IPS-NIHi7 (cell line): ENCODE results near the gene MLIP.

Source experiments
- DNase-seq: peaks from one replicate; pipeline ENCODE4 v3.0.0; 2012; ENCODE audit warnings: mixed read lengths; ENCODE audit errors: extremely low spot score

MLIP gene

DNA sequence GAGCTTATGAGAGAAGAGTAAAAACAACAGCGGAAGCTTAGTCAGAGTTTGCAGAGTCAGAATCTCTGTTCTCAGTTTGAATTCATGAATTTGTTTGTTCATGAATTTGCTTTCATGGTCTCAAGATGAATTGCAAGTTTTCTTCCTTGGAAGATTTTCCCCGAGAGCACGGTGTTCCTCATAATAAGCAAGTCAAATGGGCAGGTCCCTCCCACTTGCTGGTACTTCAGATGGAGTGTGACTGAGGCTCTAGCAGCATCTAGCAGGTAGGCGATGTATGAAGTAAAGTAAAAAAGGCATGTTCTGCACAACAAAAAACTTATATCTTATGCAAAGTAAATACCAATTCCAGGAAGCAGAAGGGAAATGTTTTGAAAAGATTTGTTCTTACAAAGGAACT is 15.5 kb upstream of the MLIP start:
- DNase-seq: no peak

DNA sequence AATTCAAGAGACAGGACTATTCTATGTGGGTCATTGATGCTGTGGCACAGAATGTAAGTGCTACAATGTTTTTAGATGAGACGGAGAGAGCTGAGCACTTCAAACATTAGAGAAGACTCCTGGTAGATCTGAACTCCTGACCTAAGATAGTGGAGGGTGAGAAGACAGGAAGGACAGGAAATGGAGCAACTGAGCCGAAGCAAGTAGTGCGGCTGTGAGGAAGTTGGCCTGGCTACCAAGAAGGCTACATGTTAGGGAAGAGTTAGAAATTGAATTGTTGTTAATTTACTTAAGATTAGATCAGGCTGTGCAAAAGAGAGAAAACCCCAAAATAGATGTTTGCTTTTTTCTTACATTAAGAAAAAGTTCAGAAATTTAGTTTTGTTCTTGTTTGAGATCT is 14.4 kb upstream of the MLIP start:
- no peak for DNase-seq

DNA sequence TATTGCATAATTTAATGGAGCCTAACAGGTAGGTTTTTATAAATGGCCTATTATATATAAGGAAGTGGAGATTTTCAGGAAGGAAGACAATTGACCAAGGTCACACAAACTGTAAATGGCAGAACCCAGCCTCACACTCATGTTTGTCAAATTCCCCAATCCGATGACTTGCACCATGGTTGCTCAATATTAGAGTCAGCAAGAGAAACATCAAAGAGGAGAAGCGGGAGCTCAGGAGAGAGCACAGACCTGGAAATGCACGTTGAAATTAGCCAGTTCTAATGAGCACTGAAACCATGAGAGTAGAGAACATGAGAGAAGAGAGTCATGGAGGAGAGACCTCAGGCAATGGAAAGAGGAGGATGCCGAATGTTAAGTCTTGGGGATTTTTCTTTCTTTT is 13.5 kb upstream of the MLIP start:
- DNase-seq: no peak

GRCh38 chr6:54098450-54099044 is 12.7 kb upstream of the MLIP start:
- no peak for DNase-seq

DNA sequence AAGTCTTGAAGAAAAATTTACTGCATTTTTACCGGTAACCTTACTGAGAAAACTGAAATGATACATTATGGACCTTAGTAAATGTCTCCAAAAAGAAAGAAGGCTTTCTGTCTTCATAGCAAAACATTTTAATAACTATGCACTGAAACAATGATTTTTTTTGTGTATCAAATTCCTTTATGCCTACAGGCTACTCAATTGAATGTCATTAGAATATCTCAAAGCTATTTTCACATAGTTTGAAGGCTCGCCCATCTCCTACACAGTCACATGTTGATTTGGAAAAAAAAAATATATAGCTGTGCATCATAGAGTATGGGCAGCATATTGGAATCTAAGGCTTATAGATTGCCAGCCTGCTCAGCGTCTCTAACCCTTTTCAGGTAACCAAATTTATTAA is 12.0 kb upstream of the MLIP start:
- no peak for DNase-seq

- DNase-seq: no peak
Measured at GRCh38 chr6:54100411-54101006, 10.7 kb upstream of the MLIP start.

DNA sequence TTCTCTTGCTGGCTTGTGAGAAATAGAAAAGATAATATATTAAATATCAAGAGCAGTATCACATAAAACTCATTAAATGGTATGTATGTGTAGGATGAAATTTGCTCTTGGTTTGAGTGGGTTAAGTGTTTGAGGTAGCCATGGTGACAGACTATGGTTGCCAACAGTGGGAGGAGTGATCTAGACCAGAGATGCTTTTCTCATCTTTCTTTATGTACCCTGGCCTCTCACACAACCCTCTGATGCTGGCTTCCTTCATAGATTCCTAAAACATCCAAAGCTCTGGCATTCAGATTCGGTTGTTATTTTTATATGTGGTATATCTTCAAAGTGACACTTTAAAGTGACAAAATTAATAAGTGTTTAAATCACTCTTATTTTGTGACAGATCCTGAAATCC is 9.0 kb upstream of the MLIP start:
- no peak for DNase-seq

- DNase-seq: no peak
Measured at GRCh38 chr6:54103497-54103896, 7.7 kb upstream of the MLIP start.

GRCh38 chr6:54106727-54107126 is 4.5 kb upstream of the MLIP start:
- DNase-seq: no peak

DNA sequence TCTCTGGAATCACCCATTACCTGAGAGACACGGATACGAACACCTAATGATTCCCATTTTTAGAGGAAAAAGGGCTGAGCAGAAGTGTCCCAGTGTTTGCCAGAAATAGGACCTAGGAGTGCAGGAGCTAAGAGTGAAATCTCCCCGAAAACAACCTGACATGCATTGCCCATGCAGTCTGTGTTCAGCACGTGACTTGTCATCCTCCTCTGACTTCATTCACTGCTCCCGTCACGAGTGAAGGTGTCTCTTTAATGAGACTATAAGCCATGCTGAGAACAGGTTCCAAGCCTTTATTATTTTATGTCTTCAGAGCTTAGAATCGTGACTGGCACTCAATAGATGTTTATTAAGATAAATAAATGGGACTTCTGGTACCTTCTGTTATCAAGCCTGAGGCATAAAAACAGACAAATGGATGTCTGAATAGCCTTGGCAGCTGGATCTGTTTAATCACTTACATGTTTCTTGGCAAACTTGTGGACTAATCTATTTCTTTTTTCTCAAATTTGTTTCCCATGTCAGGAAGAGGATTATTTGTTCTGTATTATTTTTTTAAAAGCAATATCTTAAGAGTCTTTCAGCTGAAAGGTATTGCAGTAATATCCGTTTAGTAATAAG is 3.7 kb upstream of the MLIP start:
- DNase-seq: no peak

- DNase-seq: no peak
Measured at GRCh38 chr6:54108271-54108670, 3.0 kb upstream of the MLIP start.

- DNase-seq: no peak
Measured at GRCh38 chr6:54109586-54109985, 1.7 kb upstream of the MLIP start.

- no peak for DNase-seq
Measured at GRCh38 chr6:54112151-54112650, 958 bp downstream of the MLIP start.

- no peak for DNase-seq
Measured at GRCh38 chr6:54114991-54115390, 3.7 kb downstream of the MLIP start.

DNA sequence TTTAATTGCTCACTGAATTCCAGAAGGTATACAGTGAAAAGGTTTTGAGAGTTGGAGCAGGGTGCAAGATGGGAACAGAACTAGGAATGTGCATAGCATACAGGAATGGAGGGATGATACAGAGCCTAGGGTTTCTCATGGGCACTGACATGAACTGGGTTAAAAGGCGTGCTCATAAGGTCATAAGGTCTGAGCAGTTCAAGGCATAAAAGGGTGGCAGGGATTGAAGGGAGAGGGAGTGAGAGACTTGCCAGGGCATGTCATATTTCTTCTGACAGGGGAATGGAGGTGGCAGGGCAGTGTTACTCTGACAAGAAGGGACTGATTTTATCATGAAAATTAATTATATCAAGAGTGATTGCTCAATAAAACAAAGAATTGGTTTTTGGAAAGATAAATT is 4.7 kb downstream of the MLIP start:
- DNase-seq: no peak

- no peak for DNase-seq
Measured at GRCh38 chr6:54118117-54118516, 6.9 kb downstream of the MLIP start.

DNA sequence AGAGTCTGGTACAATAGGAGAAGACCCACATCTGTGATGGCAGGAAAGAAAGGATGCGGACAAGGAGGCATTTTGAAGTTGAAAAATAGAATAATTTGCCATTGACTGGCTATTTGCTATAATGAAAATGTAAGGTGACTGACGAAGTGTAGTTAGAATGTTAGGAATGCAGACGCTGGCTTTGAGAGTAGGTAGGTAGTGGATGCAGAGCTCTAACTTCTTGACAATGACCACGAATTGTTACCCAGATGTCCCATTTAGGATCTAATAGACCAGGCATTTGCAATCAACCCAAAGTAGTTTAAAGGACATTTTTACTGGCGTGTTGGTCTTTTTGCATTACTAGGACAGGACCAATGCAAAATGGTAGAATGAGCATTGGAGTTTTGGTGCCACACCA is 14.2 kb downstream of the MLIP start:
- no peak for DNase-seq

DNA sequence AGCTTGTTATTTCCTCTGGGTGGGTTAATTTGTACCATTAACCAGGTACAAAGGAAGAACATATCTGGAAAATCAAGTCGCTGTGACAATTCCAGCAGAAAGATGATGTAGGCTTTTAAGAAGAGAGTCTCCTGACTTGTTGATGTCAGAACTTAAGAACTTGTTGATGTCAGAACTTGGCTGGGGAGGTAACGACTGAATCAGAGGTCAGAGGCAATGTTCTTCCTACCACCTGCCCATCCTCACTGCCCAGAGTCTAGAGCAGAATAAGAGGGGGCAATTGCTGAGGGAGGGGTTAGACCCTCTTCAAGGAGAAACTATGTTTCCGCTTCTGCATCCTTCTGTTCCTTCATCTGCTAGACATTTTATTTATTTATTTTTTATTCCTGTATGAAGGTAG is 18.9 kb downstream of the MLIP start:
- DNase-seq: no peak

- no peak for DNase-seq
Measured at GRCh38 chr6:54132587-54132986, 21.3 kb downstream of the MLIP start.

- no peak for DNase-seq
Measured at GRCh38 chr6:54133186-54133585, 21.9 kb downstream of the MLIP start.

DNA sequence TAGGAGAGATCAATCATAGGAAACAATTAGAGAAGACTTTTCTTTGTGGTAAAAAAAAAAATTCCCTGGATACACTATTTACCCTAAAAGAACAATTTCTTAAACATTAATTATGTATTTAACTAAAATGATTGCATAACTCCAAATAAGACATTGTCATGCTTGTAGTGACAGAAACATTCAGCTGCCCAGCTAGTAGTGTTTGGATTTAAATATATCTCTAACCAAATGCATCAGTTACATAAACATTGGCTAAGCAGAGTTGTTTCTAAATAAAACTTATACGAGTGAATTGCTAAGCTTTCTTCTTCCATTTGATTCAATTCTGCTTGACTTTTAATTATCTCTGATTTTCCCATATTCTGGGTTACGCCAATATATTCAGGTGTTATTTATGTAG is 23.7 kb downstream of the MLIP start:
- no peak for DNase-seq

DNA sequence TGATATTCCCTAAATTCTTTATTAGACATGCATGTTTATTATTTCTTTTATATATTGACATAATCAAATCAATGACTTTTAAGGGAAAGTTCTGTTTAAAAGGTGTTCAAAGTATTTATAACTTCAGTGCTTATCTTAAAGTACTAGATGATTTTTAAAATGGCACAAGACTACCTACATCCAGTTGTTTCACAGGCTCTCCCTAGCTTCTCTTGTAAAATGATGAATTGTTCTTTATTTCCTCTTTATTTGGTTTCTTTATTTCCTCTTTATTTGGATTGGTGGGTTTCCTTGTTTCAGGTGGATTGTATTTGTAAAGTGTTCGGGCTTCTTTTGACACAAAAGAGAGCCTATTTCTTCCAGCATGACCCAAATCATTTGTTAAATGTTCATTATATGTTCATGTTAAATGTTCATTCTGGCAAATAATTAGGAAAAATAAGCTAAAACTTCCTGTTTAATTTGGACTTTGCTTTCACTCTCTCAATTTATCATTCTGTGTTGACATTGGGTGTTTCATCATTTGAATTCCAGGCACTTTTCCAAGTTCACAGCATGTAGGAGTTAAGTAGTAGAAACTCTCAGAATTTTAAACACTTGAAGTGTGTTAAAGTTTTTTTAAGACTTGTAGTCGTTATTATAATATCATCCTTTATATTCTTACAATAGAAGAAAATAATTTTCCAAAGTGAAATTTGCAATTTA is 24.6 kb downstream of the MLIP start:
- DNase-seq: no peak

DNA sequence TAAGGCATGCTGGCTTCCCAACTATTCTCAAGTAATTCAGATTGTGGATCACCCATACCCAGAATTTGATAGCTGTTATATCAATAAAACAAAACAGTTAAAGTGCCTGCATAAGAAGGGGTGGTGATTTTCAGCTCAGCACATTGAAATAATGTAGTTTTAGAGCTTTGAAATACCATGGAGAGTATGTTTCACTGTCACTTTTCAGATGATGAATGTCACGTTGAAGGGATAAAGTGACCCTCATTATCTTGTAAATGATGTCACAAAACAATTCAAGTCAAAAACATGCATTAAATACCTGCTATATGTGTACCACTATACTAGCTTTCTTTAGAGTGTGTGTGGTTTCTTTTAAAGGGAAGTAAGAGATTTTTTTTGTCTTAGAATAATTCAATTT is 27.6 kb downstream of the MLIP start:
- DNase-seq: no peak
